Measurements from ENCODE around the gene KBTBD2. TPM values are rescaled to one million over a fixed set of nuclear protein-coding genes. Genes with fewer than 3 reads are reported as not detected.
"Not testable (repeated sequence)": the region's sequence is repeated elsewhere in the genome, so short reads cannot be mapped to it uniquely, and the experiment has no call there.

KBTBD2 gene
- total RNA-seq, 1 donor from 2014 or later: 35.0 TPM

DNA sequence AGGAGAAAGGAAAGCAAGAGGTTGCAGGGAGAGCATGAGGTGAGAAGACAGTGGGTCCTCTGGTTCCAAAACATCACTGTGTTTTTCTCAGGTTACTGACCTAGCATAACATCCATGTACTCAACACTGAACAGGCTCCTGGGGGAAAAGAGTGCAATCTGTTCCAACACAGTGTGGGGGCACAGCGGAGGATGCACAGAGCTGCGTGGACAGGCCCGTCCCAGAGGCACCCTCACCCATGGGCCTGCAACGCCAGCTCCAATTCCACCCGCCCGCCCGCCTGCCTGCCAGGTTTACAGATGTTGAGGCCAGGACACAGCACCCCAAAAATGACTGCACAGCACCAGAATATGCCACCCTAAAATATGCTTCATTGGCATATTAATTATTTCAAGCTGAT lies 38.8 kb upstream of the KBTBD2 start:
- Histone ChIP-seq H3K4me3 (ENCODE audit: low read depth, low read length) (no peak overlapping the region), H3K36me3 (ENCODE audit: control insufficient read depth, insufficient read depth, low read length) (peaks cover 1% of the 10 kb centered on the region), H3K27me3 (ENCODE audit: control insufficient read depth, insufficient read depth, low read length) (no peaks in the 10 kb centered on the region)
- TF ChIP-seq, protein P1, sequence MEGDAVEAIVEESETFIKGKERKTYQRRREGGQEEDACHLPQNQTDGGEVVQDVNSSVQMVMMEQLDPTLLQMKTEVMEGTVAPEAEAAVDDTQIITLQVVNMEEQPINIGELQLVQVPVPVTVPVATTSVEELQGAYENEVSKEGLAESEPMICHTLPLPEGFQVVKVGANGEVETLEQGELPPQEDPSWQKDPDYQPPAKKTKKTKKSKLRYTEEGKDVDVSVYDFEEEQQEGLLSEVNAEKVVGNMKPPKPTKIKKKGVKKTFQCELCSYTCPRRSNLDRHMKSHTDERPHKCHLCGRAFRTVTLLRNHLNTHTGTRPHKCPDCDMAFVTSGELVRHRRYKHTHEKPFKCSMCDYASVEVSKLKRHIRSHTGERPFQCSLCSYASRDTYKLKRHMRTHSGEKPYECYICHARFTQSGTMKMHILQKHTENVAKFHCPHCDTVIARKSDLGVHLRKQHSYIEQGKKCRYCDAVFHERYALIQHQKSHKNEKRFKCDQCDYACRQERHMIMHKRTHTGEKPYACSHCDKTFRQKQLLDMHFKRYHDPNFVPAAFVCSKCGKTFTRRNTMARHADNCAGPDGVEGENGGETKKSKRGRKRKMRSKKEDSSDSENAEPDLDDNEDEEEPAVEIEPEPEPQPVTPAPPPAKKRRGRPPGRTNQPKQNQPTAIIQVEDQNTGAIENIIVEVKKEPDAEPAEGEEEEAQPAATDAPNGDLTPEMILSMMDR (IDR thresholded peaks at IDR 0.05; ENCODE audit: insufficient read depth, low read length, poor library complexity, severe bottlenecking): no peak
- no peak for DNase-seq (ENCODE audit: low read depth)

DNA sequence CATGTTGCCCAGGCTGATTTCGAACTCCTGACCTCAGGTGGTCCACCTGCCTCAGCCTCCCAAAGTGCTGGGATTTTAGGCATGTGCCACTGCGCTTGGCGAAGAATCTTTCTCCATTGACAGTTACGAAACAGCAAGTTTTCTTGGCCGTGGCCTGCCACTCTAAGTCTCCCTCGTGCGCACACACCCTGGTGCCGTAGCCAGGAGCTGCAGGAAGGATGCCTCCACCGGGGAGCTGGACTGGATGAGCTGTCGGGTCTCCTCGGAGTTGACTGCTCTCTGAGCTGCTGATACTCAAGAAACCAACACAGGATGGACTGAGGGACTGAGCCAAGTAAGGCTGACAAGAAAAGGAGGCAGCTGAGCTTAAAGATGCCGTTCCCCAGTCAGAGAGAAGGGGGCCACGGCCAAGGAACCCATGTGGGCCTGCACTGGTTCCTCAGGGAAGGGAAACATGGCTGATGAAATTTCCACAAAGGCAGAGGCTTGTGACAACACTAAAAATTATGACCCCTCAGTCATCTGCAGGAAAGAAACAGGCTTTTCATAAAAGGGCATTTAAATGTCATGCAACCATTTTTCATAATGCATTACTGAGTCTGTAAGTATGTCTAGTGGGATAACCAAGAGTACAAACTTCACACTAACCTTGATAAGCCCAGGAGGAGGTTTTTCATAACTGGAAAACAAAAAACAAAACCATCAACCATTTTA lies 38.0 kb upstream of the KBTBD2 start:
- H3K36me3 ChIP-seq (ENCODE audit: control insufficient read depth, insufficient read depth, low read length): peaks cover 1% of the 10 kb centered on the region
- no peak overlapping the region for H3K4me3 ChIP-seq (ENCODE audit: low read depth, low read length)
- TF ChIP-seq, protein P1 (IDR thresholded peaks at IDR 0.05; ENCODE audit: insufficient read depth, low read length, poor library complexity, severe bottlenecking): no peak
- no peaks in the 10 kb centered on the region for H3K27me3 ChIP-seq (ENCODE audit: control insufficient read depth, insufficient read depth, low read length)
- no peak for DNase-seq (ENCODE audit: low read depth)

DNA sequence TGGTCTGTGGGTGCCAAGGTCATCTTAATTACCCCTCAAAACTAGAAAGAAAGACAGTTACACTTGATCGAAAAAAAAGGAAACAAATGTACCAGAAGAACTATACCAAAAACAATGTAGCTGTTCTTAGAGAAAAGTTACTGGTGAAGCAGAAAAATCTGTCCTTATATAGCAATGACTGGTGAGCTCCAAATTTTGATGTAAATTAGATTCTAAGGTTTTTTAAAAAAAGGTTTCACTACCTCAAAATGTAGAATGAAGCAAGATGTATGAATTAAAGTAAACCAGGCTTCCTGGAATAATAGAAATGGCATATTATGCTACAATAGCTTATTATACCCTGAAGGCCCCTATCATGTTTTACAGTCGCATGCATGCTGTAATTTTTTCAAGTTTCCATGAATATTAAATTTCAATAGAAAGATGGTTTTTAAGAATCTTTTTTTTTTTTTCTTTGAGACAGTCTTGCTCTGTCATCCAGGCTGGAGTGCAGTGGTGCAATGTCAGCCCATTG lies 37.3 kb upstream of the KBTBD2 start:
- Histone ChIP-seq H3K4me3 (ENCODE audit: low read depth, low read length) (no peak overlapping the region), H3K27me3 (ENCODE audit: control insufficient read depth, insufficient read depth, low read length) (no peaks in the 10 kb centered on the region), H3K36me3 (ENCODE audit: control insufficient read depth, insufficient read depth, low read length) (peaks cover 1% of the 10 kb centered on the region)
- TF ChIP-seq, protein P1 (IDR thresholded peaks at IDR 0.05; ENCODE audit: insufficient read depth, low read length, poor library complexity, severe bottlenecking): no peak
- no peak for DNase-seq (ENCODE audit: low read depth)

DNA sequence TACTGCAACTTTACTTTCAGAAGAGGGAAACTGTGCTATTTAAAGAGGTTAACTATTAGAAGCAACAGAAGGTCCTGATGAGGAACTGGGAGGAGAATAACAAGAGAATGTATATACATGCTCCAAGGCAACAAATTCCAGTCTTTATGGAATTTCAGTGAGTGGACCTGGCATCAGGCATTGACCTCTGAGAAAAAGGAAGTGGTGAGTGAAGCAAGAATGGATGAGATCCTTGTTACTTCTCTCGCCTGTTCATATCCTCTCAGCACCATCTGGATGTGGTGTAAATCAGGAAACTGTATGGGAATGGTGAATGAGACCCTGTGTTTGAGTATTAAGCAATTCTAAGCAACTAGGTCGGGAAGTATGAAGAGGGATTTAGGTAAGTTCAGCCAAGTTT lies 30.3 kb upstream of the KBTBD2 start:
- Histone ChIP-seq H3K27me3 (ENCODE audit: control insufficient read depth, insufficient read depth, low read length) (no peaks in the 10 kb centered on the region), H3K4me3 (ENCODE audit: low read depth, low read length) (no peak overlapping the region), H3K36me3 (ENCODE audit: control insufficient read depth, insufficient read depth, low read length) (no peaks in the 10 kb centered on the region)
- TF ChIP-seq, protein P1 (IDR thresholded peaks at IDR 0.05; ENCODE audit: insufficient read depth, low read length, poor library complexity, severe bottlenecking): no peak
- no peak for DNase-seq (ENCODE audit: low read depth)

DNA sequence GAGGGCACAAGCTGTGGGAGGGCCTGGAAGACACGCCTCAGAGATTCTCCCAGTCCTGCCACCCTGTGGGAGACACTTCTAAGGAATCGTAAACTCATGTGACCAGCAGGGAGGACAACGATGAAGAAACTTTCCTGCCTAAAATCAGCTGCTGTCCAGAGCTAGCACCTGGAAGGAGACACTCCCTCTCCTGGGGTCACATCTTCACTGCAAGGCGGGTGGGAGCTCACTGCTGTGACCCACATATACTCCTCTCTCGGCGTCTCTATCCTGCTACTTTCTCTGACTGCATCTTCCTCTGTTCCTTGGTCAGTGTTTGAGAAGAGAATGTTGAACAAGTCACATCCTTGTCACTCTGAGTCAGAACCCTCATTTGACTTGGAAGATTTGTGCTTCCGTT lies 25.4 kb upstream of the KBTBD2 start:
- H3K27me3 ChIP-seq (ENCODE audit: control insufficient read depth, insufficient read depth, low read length); H3K4me3 ChIP-seq (ENCODE audit: low read depth, low read length); DNase-seq (ENCODE audit: low read depth); H3K36me3 ChIP-seq (ENCODE audit: control insufficient read depth, insufficient read depth, low read length): not testable (repeated sequence)

DNA sequence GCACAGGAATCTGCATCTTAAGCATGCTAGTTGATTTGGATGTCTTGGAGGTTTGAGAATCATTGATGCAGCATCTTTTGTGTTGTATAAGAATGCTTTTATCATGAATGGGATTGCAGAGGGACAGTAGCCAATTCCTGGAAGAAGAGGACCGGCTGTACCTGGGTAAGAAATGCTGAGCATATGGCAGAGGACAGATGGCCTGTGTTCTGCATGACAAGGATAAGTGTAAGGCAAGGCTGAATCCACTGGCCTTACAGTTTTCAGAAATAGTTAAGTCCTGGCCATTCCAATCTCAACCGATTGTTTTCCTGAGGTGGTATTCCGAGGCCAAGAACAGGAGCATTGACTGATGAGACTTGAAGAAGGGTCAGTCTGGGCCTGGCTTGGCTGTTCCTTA lies 24.4 kb upstream of the KBTBD2 start:
- H3K4me3 ChIP-seq (ENCODE audit: low read depth, low read length): no peak overlapping the region
- TF ChIP-seq, protein P1 (IDR thresholded peaks at IDR 0.05; ENCODE audit: insufficient read depth, low read length, poor library complexity, severe bottlenecking): no peak
- no peak for DNase-seq (ENCODE audit: low read depth)
- no peaks in the 10 kb centered on the region for H3K36me3 ChIP-seq (ENCODE audit: control insufficient read depth, insufficient read depth, low read length)
- H3K27me3 ChIP-seq (ENCODE audit: control insufficient read depth, insufficient read depth, low read length): no peaks in the 10 kb centered on the region
